Endodermal cell (in vitro differentiated cells): ENCODE data around the gene RABGEF1. TPM values are rescaled to one million over a fixed set of nuclear protein-coding genes. Genes with fewer than 3 reads are reported as not detected.

Experiments
- DNase-seq: peaks from one replicate; pipeline ENCODE4 v3.0.0-alpha.2; 2017
- H3K27ac ChIP-seq: 2 replicates; pipeline ENCODE4 v1.5.1; 2013; ENCODE audit warnings: mild to moderate bottlenecking, low read depth, low read length, moderate library complexity
- H3K27me3 ChIP-seq: 2 replicates; pipeline ENCODE4 v1.6.1; 2013; ENCODE audit warnings: mild to moderate bottlenecking, low read length, moderate library complexity; ENCODE audit not compliant: insufficient read depth, control insufficient read depth, poor library complexity, severe bottlenecking
- H3K36me3 ChIP-seq: 2 replicates; pipeline ENCODE4 v1.7.0; 2013; ENCODE audit warnings: mild to moderate bottlenecking, low read length, moderate library complexity; ENCODE audit not compliant: control insufficient read depth, insufficient read depth
- H3K4me1 ChIP-seq: one replicate; pipeline ENCODE4 v1.7.0; 2013; ENCODE audit warnings: low read length; ENCODE audit not compliant: control insufficient read depth, insufficient read depth
- H3K4me3 ChIP-seq: 2 replicates; pipeline ENCODE4 v1.5.1; 2013; ENCODE audit warnings: mild to moderate bottlenecking, low read length, moderate library complexity
- H3K9ac ChIP-seq: 2 replicates; pipeline ENCODE4 v1.6.1; 2013; ENCODE audit warnings: mild to moderate bottlenecking, low read length, moderate library complexity; ENCODE audit not compliant: poor library complexity, severe bottlenecking; ENCODE audit errors: extremely low read depth
- H3K9me3 ChIP-seq: 2 replicates; pipeline ENCODE4 v1.6.1; 2013; ENCODE audit warnings: mild to moderate bottlenecking, low read length, moderate library complexity; ENCODE audit not compliant: control insufficient read depth
- H3K27ac Mint-ChIP-seq: 2 replicates; pipeline ENCODE4 v1.8.0; 2020; ENCODE audit warnings: mixed read lengths
- H3K27me3 Mint-ChIP-seq: 2 replicates; pipeline ENCODE4 v1.8.0; 2021; ENCODE audit warnings: mild to moderate bottlenecking, mixed read lengths; ENCODE audit not compliant: insufficient read depth
- H3K36me3 Mint-ChIP-seq: 2 replicates; pipeline ENCODE4 v1.8.0; 2020; ENCODE audit warnings: low read depth, mixed read lengths
- H3K4me1 Mint-ChIP-seq: 2 replicates; pipeline ENCODE4 v1.8.0; 2020; ENCODE audit warnings: mixed read lengths
- H3K4me3 Mint-ChIP-seq: 2 replicates; pipeline ENCODE4 v1.8.0; 2020; ENCODE audit warnings: mild to moderate bottlenecking, moderate library complexity, mixed read lengths
- H3K9me3 Mint-ChIP-seq: 2 replicates; pipeline ENCODE4 v1.8.0; 2020; ENCODE audit warnings: mild to moderate bottlenecking, mixed read lengths
- CTCF ChIP-seq: fragments of 200-600 bp; sonication (generic); conservative IDR thresholded peaks from 2 replicates; pipeline ENCODE4 v1.5.0; 2021; ENCODE audit warnings: antibody characterized with exemption, mild to moderate bottlenecking
- WGBS, 2 experiments: methylation state at CpG; one replicate each; pipeline versions ENCODE4 v1.1.5 to v1.1.7; 2013; ENCODE audit warnings: missing lambda C conversion rate in 2 of 2, mixed read lengths in 1 of 2; ENCODE audit not compliant: insufficient coverage in 1 of 2, insufficient read length in 1 of 2; 5-methylcytosine and 5-hydroxymethylcytosine counted together
- total RNA-seq, 2 donors: library from RNA; stranded (reverse); fragmentation: NEBNext Ultra II Directional in 1 of 2; extraction: Animal tissue kit (Norgen Biotek cat#: 25700) in 1 of 2; gene quantifications; 2 replicates in 1 of 2; 3 replicates in 1 of 2; pipeline ENCODE4 v1.2.1, GENCODE V29; 2021

Gene RABGEF1
- total RNA-seq, 2 donors from 2014 or later: 22.7 to 26.7 TPM

- peaks cover 9% of the 10 kb centered on the region for H3K4me1 Mint-ChIP-seq
- H3K36me3 Mint-ChIP-seq: peaks cover 12% of the 10 kb centered on the region
- H3K9me3 ChIP-seq: no peaks in the 10 kb centered on the region
- peaks cover 6% of the 10 kb centered on the region for H3K36me3 ChIP-seq
- H3K4me3 ChIP-seq: no peak overlapping the region
- H3K9me3 Mint-ChIP-seq: no peaks in the 10 kb centered on the region
- no peak overlapping the region for H3K4me3 Mint-ChIP-seq
- H3K9ac ChIP-seq: no peak overlapping the region
- no peak overlapping the region for H3K27ac ChIP-seq
- no peak overlapping the region for H3K27ac Mint-ChIP-seq
- H3K27me3 ChIP-seq: no peaks in the 10 kb centered on the region
- 98 to 100% methylated on average over 1 to 3 of the region's 3 CpGs for WGBS, 2 experiments
- H3K4me1 ChIP-seq: no peaks in the 10 kb centered on the region
- no peak for DNase-seq
- TF ChIP-seq CTCF: no peak
- H3K27me3 Mint-ChIP-seq: no peaks in the 10 kb centered on the region
Measured at GRCh38 chr7:66860767-66861166, 120.2 kb downstream of the RABGEF1 start.

Other genes starting within 250 kb of the RABGEF1 start
- 10 to 100 TPM; 13.1 to 15.6 TPM for gene KCTD7, start 111.9 kb upstream of the RABGEF1 start, total RNA-seq
- gene TMEM248, start 180.5 kb downstream of the RABGEF1 start, total RNA-seq: 10 to 100 TPM; 77.9 to 79.8 TPM